Measurements from ENCODE around the gene ELOB. TPM values are rescaled to one million over a fixed set of nuclear protein-coding genes. Genes with fewer than 3 reads are reported as not detected.

ELOB gene
- polyA plus RNA-seq, 1 experiment = 146 TPM

DNA sequence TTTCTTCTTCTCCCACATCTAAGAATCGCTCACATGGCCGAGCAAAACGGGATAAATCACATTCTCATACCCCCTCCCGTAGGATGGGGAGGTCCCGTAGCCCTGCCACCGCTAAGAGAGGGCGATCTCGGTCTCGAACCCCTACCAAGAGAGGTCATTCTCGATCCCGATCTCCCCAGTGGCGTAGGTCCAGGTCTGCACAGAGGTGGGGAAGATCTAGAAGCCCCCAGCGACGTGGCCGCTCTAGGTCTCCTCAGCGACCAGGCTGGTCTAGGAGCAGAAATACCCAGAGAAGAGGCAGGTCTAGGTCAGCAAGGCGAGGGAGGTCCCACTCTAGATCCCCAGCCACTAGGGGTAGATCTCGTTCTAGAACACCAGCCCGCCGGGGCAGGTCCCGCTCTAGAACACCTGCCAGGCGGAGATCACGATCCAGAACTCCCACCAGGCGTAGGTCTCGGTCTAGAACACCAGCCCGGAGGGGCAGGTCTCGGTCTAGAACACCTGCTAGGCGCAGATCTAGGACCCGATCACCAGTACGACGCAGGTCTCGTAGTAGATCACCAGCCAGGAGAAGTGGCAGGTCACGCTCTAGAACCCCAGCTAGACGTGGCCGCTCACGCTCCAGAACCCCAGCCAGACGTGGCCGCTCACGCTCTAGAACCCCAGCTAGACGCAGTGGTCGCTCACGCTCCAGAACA is 15.0 kb downstream of the ELOB start:
- Histone ChIP-seq H3K9me3 (ENCODE audit: control insufficient read depth, insufficient read depth, low read length) (peaks cover 41% of the 10 kb centered on the region), H3K27ac (ENCODE audit: low read depth, low read length) (no peak overlapping the region), H3K4me3 (ENCODE audit: low read depth, low read length) (no peak overlapping the region), H3K27me3 (ENCODE audit: control insufficient read depth, insufficient read depth, low read length) (no peaks in the 10 kb centered on the region)
- ChIA-PET CTCF (no interaction called here), POLR2A (no interaction called here)
- TF ChIP-seq, protein P1, sequence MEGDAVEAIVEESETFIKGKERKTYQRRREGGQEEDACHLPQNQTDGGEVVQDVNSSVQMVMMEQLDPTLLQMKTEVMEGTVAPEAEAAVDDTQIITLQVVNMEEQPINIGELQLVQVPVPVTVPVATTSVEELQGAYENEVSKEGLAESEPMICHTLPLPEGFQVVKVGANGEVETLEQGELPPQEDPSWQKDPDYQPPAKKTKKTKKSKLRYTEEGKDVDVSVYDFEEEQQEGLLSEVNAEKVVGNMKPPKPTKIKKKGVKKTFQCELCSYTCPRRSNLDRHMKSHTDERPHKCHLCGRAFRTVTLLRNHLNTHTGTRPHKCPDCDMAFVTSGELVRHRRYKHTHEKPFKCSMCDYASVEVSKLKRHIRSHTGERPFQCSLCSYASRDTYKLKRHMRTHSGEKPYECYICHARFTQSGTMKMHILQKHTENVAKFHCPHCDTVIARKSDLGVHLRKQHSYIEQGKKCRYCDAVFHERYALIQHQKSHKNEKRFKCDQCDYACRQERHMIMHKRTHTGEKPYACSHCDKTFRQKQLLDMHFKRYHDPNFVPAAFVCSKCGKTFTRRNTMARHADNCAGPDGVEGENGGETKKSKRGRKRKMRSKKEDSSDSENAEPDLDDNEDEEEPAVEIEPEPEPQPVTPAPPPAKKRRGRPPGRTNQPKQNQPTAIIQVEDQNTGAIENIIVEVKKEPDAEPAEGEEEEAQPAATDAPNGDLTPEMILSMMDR (IDR thresholded peaks at IDR 0.05; ENCODE audit: low read depth, low read length) = no peak
- DNase-seq (ENCODE audit: low read depth, low spot score) = no peak

DNA sequence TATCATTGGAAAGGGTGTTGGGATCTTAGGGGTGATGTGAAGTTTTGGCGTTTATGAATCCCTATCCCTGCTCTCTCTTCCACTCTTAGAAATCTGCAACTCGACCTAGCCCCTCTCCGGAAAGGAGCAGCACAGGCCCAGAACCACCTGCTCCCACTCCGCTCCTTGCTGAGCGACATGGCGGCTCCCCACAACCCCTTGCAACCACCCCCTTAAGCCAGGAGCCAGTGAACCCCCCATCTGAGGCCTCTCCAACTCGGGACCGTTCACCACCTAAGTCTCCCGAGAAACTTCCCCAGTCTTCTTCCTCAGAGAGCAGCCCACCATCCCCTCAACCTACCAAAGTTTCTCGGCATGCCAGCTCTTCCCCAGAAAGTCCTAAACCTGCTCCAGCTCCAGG is 15.6 kb downstream of the ELOB start:
- ChIA-PET CTCF (no interaction called here), POLR2A (no interaction called here)
- TF ChIP-seq, protein P1 (IDR thresholded peaks at IDR 0.05; ENCODE audit: low read depth, low read length) = no peak
- Histone ChIP-seq H3K9me3 (ENCODE audit: control insufficient read depth, insufficient read depth, low read length) (peaks cover 40% of the 10 kb centered on the region), H3K4me3 (ENCODE audit: low read depth, low read length) (no peak overlapping the region), H3K27ac (ENCODE audit: low read depth, low read length) (no peak overlapping the region), H3K27me3 (ENCODE audit: control insufficient read depth, insufficient read depth, low read length) (no peaks in the 10 kb centered on the region)
- no peak for DNase-seq (ENCODE audit: low read depth, low spot score)

DNA sequence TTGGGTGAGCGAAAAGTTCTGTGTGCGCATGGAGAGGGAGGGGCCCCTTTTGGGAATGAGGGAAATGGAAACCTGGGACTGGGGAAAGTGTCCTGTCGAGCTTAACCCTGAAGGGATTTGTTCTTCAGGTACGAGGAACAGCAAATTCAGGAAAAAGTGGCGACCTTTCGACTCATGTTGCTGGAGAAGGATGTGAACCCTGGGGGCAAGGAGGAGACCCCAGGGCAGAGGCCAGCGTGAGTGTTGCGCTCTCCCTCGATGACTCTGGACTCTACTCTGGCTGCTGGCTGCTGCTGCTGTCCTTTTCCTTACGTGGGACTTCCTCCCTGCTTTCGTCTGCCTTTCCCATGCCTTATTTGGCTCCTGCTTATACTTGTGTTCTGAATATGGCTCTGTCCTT is 19.7 kb downstream of the ELOB start:
- Histone ChIP-seq H3K27ac (ENCODE audit: low read depth, low read length) (no peak overlapping the region), H3K27me3 (ENCODE audit: control insufficient read depth, insufficient read depth, low read length) (no peaks in the 10 kb centered on the region), H3K4me3 (ENCODE audit: low read depth, low read length) (no peak overlapping the region), H3K9me3 (ENCODE audit: control insufficient read depth, insufficient read depth, low read length) (peaks cover 17% of the 10 kb centered on the region)
- no peak for DNase-seq (ENCODE audit: low read depth, low spot score)
- TF ChIP-seq, protein P1 (IDR thresholded peaks at IDR 0.05; ENCODE audit: low read depth, low read length) = no peak
- POLR2A ChIA-PET = no interaction called here
- CTCF ChIA-PET = no interaction called here

DNA sequence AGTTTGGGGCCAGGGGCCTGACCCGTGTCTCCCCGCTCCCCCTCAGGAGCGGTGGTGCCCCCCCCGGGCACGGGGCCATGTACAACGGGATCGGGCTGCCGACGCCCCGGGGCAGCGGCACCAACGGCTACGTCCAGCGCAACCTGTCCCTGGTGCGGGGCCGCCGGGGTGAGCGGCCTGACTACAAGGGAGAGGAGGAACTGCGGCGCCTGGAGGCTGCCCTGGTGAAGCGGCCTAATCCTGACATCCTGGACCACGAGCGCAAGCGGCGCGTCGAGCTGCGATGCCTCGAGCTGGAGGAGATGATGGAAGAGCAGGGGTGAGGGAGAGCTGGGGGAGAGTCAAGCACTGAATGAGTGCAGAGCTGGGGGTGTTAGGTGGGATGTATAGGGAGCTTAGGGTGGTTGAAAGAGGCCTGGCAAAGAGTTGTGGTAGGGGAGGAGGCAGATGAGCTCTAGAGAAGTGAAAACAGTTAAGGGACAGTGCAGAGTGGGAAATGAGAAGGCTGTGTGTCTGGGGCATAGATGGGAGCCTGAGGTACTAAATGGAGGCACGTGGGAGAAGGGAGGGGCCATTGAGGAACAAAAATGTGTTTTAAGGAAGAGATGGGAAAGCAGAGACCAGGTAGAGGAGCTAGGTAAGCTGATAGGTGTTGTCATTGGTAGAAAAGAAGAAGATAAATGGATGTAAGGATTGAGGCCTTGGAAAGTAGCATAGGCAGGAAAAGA is 20.6 kb downstream of the ELOB start:
- peaks cover 14% of the 10 kb centered on the region for H3K9me3 ChIP-seq (ENCODE audit: control insufficient read depth, insufficient read depth, low read length)
- ChIA-PET CTCF (interaction anchor here (1.1 kb wide), 1 partner anchor 112 kb away, joined by 4 read pairs; no protein-coding TSS in a partner anchor), POLR2A (no interaction called here)
- no peak overlapping the region for H3K4me3 ChIP-seq (ENCODE audit: low read depth, low read length)
- H3K27me3 ChIP-seq (ENCODE audit: control insufficient read depth, insufficient read depth, low read length) = no peaks in the 10 kb centered on the region
- DNase-seq (ENCODE audit: low read depth, low spot score) = no peak
- no peak overlapping the region for H3K27ac ChIP-seq (ENCODE audit: low read depth, low read length)
- TF ChIP-seq, protein P1 (IDR thresholded peaks at IDR 0.05; ENCODE audit: low read depth, low read length) = no peak

DNA sequence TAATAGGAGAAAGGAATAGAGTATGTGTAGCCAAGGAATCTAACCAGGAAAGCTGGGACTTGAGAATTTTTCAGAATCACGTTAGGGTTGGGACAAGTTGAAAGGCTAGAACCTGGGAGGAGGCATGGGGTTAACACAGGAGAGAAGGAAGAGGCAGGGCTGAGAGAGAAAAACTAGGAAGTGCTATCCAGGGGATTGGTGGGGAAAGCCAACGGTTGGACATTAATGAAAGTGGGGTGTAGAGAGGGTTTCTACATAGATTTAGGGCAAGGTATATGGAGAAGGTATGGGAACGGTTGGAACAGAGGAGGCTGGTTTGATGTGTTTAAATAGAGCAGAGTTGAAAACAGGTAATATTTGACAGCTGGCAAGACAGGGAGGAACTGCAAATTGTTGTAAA is 21.9 kb downstream of the ELOB start:
- no peaks in the 10 kb centered on the region for H3K27me3 ChIP-seq (ENCODE audit: control insufficient read depth, insufficient read depth, low read length)
- peak overlapping the region; percentile 91 for H3K4me3 ChIP-seq (ENCODE audit: low read depth, low read length)
- TF ChIP-seq, protein P1 (IDR thresholded peaks at IDR 0.05; ENCODE audit: low read depth, low read length) = no peak
- no peak for DNase-seq (ENCODE audit: low read depth, low spot score)
- POLR2A ChIA-PET = no interaction called here
- CTCF ChIA-PET = no interaction called here
- no peak overlapping the region for H3K27ac ChIP-seq (ENCODE audit: low read depth, low read length)
- peaks cover 14% of the 10 kb centered on the region for H3K9me3 ChIP-seq (ENCODE audit: control insufficient read depth, insufficient read depth, low read length)

Data from AG04450 (cell line).